ENCODE data around the gene ATL1.
"Not testable (repeated sequence)": the region's sequence is repeated elsewhere in the genome, so short reads cannot be mapped to it uniquely, and the experiment has no call there.

The ATL1 gene

DNA sequence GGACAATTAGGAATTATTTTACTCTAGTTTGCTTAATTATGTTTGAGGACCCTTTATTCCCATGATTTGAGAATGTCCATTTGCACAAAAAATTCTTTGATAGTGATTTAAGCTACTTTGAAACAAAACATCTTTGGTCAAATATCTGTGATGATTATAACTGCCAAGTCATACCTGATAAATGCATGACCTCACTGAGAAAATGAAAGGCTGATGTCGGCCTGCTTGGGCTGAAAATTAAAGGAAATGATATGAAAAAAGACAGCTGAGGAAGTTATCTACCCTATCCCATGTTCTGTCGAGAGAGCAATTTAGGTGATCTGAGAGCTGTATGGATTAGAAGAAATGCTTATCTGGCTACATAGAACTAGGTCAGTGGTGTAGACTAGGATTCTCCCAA is 43.6 kb downstream of the ATL1 start:
- no peak for DNase-seq

- no peak for DNase-seq
These were observed 45.8 kb downstream of the ATL1 start for GRCh38 chr14:50605766-50606165.

DNA sequence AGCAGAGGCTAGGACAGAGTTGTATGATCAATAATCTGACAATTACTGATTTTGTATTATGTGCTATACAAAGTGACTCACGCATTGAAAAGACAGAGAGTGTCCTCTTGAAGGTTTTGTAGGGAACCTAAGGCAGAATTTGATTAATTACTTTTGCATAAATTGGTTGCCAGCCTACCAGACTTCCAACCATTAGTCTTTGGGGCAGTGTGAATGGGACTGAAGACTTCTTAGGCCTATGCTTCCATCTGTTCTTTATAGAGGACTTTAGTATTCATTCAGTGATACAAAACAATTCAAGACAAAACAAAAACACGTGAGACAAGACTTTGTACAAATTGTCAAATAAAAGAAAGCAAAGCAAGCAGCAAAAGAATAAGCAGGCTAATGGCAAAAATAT is 46.5 kb downstream of the ATL1 start:
- no peak for DNase-seq

GRCh38 chr14:50607181-50607580 is 47.2 kb downstream of the ATL1 start:
- DNase-seq = peak; percentile 1

DNA sequence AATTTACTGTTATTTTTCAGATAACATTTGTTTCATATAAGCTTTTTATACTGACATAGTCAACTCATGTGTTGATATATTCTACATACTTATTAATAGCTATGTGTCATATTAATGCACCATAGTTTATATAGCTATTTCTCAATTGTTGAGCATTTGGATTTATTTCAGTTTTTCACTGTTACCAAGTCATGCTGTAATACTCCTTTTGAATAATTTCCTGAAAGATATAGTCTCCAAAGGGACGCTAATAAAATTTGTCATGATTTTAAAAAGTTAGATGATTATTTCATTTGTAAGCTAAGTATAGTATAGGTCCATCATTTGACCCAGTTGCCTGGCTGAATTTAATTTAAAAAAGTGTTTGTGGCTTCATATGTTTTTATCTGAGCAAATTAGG is 47.8 kb downstream of the ATL1 start:
- no peak for DNase-seq

DNA sequence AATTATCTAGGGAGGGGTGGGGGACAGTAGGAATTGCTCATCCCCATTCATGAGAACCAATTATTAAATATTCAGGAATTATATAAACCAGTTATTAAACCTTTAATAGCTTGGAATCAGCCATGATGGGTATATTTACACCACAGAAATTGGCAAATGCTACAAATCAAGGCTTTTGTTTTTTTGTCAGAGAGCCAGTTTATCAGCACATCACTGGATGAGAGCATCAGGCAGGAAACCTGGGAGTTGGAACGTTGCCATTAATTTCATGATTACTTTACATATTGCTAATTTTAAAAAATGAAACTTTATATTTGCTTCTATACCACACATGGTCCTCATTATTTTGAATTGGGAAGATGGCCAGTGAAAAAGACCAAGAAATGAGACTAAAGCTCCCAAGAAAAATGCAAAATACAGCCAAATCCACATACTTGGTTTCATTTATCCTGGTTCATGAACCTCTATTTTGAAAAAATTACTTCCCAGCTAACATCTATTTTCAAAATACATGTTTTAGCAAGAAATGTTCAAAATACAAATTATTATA is 48.4 kb downstream of the ATL1 start:
- DNase-seq = no peak

DNA sequence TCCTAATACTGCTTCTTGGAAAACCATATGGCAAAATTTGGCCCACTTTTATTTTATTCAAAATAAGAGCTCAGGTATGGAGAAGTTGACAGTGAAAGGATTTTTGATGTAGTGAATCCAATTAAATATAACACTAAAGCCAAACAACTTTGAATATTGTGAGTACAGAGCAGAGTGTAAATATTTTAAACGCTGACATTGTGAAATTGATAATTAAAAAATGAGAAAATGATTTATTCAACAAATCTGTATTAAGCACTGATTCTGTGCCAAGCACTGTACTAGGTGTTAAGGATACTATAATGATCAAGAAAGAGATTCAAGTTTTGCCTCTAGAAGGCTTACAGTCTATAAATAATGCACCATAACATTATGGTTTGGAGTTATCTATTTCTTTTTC is 50.5 kb downstream of the ATL1 start:
- DNase-seq = no peak

GRCh38 chr14:50612806-50613205 is 52.9 kb downstream of the ATL1 start:
- no peak for DNase-seq

DNA sequence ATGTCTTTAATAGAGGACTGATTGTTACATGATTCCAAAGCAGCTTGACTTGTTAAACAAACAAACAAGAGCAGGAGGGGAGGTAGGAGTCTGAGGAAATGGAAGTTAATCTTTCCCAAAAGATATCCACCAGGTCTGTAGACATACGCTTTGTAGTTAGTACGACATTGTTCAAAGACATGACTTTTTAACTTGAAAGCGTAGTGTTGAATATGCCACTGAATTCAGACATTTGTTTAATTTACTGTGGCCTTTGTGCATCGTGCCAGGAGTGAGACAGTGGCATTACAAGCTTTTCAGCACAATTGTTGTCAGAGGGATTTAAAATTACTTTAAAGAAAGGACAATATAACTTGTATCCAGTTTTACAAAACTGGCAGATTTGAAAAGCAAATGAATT is 55.1 kb downstream of the ATL1 start:
- DNase-seq = no peak

DNA sequence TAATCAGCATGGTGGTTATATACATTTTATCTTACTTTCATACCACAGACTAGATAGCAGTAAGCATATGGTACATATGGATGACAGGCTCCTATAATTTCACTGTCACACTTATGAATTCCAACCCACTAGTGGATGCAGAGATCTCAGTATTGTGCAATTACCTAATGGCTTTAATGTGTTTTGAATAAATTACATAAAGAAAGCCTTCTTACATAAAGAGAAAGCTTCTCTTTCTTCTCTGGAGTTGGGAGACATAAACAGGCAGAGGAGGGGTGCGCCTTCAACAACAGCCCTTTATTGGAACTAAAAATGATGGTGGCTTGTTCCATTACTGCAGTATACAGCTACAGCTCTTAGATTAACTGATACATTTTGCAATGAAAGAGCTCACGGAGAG is 55.6 kb downstream of the ATL1 start:
- DNase-seq = no peak

DNA sequence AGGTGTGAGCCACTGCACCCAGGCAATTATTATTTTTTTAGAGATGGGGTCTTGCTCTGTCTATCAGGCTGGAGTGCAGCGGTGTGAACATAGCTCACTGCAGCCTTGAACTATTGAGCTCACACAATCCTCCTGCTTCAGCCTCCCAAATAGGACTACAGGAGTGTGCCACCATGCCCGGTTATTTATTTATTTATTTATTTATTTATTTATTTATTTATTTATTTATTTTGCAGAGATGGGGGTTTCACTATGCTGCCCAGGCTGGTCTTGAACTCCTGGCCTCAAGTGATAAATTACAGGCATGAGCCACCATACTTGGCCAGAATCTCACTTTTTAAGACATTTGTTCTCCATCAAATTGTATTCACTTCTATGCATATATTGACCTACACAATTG is 56.3 kb downstream of the ATL1 start:
- no peak for DNase-seq

DNA sequence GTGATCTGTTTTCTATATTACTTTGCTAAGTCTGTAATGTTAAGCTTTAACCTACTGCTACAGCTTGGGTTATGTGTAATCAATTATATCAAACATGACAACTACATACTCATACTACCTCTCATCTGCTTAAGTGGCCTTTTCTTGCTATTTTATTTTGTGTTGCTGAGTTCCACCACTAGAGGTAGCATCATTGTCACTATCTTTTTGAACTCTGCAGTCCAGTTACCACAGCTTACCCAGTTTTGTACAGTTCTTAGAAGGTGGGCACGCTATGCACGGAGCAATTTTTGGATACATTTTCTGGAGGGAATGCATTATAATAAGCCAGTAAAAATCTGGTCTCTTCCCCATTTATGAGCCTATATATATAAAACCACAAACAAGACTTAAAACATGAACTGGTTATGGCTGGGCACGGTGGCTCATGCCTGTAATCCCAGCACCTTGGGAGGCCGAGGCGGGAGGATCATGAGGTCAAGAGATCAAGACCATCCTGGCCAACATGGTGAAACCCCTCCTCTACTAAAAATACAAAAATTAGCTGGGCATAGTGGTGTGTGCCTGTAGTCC is 59.7 kb downstream of the ATL1 start:
- DNase-seq = no peak

DNA sequence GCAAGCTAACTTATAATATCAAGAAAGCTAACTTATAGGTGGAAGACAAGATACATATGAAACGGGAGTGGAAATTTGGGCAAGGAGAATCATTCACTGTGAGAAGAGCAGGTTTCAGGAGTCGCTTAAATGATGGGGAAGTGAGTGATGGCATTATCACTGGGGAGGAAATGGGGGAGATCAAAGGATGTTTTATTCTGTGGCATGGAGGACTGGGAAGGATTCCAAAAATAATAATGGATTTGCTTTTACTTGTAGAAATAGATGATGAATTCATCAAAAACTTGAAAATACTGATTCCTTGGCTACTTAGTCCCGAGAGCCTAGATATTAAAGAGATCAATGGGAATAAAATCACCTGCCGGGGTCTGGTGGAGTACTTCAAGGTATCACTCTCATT is 60.4 kb downstream of the ATL1 start:
- DNase-seq = no peak

DNA sequence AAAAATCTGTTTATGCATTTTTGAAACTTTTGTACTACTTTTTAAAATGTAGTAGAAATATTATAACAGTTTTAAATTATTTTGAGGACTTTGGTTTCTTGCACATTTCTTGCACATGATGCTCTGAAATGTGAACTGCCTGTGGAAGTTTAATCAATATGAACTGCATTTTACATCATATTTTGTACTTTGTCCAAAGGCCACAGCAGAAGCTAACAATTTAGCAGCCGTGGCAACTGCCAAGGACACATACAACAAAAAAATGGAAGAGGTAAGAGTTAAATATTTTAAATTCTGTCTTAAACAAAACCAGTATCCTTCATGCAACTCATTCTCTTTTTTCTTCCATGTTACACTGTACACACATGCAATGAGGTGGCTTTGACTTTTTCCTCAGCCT is 63.0 kb downstream of the ATL1 start:
- DNase-seq = no peak

DNA sequence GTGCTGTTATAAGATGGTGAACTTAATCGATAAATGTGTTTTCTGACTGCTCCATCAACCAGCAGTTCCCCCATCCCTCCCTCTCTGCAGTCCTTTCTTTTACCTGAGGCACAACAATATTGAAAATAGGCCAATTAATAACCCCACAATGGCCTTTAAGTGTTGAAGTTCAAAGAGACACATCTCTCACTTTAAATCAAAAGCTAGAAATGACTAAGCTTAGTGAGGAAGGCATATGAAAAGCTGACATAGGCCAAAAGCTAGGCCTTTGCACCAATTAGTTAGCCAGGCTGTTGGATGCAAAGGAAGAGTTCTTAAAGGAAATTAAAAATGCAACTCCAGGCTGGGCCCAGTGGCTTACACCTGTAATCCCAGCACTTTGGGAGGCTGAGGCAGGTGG is 64.5 kb downstream of the ATL1 start:
- no peak for DNase-seq

DNA sequence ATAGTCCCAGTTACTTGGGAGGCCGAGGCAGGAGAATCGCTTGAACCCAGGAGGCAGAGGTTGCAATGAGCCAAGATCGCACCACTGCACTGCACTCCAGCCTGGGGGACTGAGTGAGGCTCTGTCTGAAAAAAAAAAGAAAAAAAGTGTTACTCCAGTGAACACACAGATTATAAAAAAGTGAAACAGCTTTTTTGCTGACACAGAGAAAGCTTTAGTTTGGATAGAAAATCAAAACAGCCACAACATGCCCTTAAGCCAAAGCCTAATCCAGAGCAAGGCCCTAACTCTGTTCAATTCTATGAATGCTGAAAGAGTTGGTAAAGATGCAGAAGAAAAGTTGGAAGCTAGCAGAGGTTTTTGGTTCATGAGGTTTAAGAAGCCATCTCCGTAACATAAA is 65.0 kb downstream of the ATL1 start:
- DNase-seq = not testable (repeated sequence)

- no peak for DNase-seq
These were observed 71.5 kb downstream of the ATL1 start for GRCh38 chr14:50631408-50631821.

DNA sequence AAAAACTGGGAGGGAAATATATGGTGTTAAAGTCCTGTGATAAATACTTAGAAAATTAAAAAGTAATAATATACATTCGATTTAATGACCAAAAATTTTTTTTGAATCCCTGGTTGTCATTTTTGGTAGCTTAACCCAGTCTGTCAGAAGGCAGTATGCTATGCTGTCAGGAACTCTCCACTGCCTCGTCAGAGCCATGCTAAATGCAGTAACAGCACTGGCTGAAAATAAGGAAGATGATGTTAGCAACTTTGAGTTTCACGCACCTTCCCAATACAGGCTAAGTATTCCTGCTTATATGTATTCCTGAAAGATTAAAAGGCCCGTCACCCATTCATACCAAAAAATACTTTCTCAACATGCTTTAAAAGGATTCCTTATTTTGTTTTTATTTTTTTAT is 74.0 kb downstream of the ATL1 start:
- no peak for DNase-seq

DNA sequence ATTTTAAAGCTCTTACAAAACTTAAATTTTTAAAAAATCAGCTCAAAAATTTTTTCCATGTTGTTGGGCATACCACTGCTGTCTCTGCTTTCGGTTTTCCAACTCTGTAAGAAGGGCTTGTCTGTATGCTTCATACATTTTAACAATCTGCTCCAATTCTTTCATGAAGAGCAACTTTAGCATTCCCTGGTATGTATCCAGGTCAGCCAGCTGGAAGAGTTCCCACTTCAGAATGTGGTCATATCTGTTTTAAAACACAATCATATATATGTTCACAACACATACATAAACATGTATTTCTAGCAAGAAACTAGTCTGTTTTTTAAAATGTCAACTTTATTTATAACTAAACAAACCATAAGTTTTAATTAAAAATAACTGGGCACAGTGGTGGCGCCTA is 75.2 kb downstream of the ATL1 start:
- DNase-seq = no peak

GRCh38 chr14:50647282-50647681 is 87.3 kb downstream of the ATL1 start:
- DNase-seq = no peak

- DNase-seq = no peak
These were observed 87.8 kb downstream of the ATL1 start for GRCh38 chr14:50647753-50648152.

- DNase-seq = no peak
These were observed 89.7 kb downstream of the ATL1 start for GRCh38 chr14:50649691-50650090.

DNA sequence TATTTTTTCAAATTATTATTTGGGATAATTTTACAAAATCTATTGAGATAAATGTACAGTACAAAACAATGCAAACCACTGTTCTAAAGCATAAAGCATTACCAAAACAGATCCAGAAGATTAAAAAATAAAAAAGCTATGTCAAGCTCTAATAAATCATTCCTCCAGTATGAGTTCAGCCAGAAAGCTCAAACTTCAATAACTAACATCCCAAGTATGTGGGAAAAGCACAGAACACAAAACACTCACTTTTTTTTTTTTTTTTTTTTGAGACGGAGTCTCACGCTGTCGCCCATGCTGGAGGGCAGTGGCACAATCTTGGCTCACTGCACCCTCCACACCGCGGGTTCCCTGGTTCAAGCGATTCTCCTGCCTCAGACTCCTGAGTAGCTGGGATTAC is 96.8 kb downstream of the ATL1 start:
- no peak for DNase-seq

DNA sequence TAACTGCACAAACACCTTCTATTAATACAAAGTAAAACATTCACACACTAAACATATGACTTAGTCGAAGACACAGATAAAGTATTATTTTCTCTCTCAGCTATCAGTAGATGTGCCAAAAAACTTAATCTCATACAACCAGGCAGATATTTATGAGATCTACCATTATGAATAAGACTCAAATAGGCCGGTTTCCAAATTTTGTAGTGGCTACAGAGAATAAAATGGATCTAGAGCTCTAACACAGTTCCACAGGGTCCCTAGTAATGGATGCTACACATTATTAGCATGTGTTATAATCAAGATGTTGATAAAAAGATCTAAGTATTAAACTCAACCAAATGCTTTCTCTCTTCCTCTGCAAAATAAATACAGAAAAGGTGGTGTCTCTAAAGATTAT is 97.8 kb downstream of the ATL1 start:
- no peak for DNase-seq

- no peak for DNase-seq
These were observed 98.3 kb downstream of the ATL1 start for GRCh38 chr14:50658203-50658602.
